Osteocyte (in vitro differentiated cells): ENCODE results near the gene TSHR. TPM values are rescaled to one million over a fixed set of nuclear protein-coding genes. Genes with fewer than 3 reads are reported as not detected.

Experiments used
- DNase-seq: peaks from one replicate; pipeline ENCODE4 v3.0.0; 2021; ENCODE audit warnings: mixed read lengths; ENCODE audit not compliant: unreplicated experiment; ENCODE audit errors: extremely low spot score
- H3K27ac Mint-ChIP-seq: one replicate; pipeline ENCODE4 v1.8.0; 2021; ENCODE audit warnings: mild to moderate bottlenecking, mixed read lengths; ENCODE audit not compliant: unreplicated experiment
- H3K27me3 Mint-ChIP-seq: one replicate; pipeline ENCODE4 v1.8.0; 2021; ENCODE audit warnings: mixed read lengths; ENCODE audit not compliant: unreplicated experiment
- H3K36me3 Mint-ChIP-seq: one replicate; pipeline ENCODE4 v1.8.0; 2021; ENCODE audit warnings: mixed read lengths; ENCODE audit not compliant: unreplicated experiment
- H3K4me1 Mint-ChIP-seq: one replicate; pipeline ENCODE4 v1.8.0; 2021; ENCODE audit warnings: mixed read lengths; ENCODE audit not compliant: unreplicated experiment
- H3K4me3 Mint-ChIP-seq: one replicate; pipeline ENCODE4 v1.8.0; 2021; ENCODE audit warnings: mild to moderate bottlenecking, moderate library complexity, mixed read lengths; ENCODE audit not compliant: unreplicated experiment
- H3K9me3 Mint-ChIP-seq: one replicate; pipeline ENCODE4 v1.8.0; 2021; ENCODE audit warnings: mixed read lengths; ENCODE audit not compliant: unreplicated experiment
- CTCF ChIP-seq: fragments of 200-600 bp; sonication (generic); IDR thresholded peaks from 2 replicates; pipeline ENCODE4 v1.5.0; 2021; ENCODE audit warnings: antibody characterized with exemption, mild to moderate bottlenecking, moderate library complexity
- total RNA-seq: library from RNA; stranded (reverse); gene quantifications from 2 replicates; pipeline ENCODE4 v1.2.1, GENCODE V29; 2021

Gene TSHR
- total RNA-seq, 1 donor from 2014 or later = not detected

GRCh38 chr14:80957613-80958012, 2.2 kb downstream of the TSHR start:
- no peak for DNase-seq
- Mint-ChIP-seq H3K36me3 (no peaks in the 10 kb centered on the region), H3K4me1 (peaks cover 8% of the 10 kb centered on the region), H3K27ac (no peak overlapping the region), H3K9me3 (no peaks in the 10 kb centered on the region), H3K4me3 (no peak overlapping the region), H3K27me3 (peaks cover 55% of the 10 kb centered on the region)
- TF ChIP-seq CTCF = no peak

- DNase-seq = no peak
- TF ChIP-seq CTCF = no peak
- H3K9me3 Mint-ChIP-seq = no peaks in the 10 kb centered on the region
- H3K27me3 Mint-ChIP-seq = peaks cover 59% of the 10 kb centered on the region
- no peak overlapping the region for H3K4me3 Mint-ChIP-seq
- H3K27ac Mint-ChIP-seq = no peak overlapping the region
- no peaks in the 10 kb centered on the region for H3K36me3 Mint-ChIP-seq
- peaks cover 8% of the 10 kb centered on the region for H3K4me1 Mint-ChIP-seq
Measured at GRCh38 chr14:80958226-80958625, 2.8 kb downstream of the TSHR start.

- H3K27me3 Mint-ChIP-seq = peaks cover 60% of the 10 kb centered on the region
Measured at GRCh38 chr14:80958939-80959338, 3.5 kb downstream of the TSHR start.

GRCh38 chr14:80959496-80959895, 4.1 kb downstream of the TSHR start:
- H3K4me1 Mint-ChIP-seq = peaks cover 6% of the 10 kb centered on the region
- DNase-seq = no peak
- H3K27me3 Mint-ChIP-seq = peaks cover 62% of the 10 kb centered on the region
- no peak for TF ChIP-seq CTCF
- no peaks in the 10 kb centered on the region for H3K9me3 Mint-ChIP-seq
- no peaks in the 10 kb centered on the region for H3K36me3 Mint-ChIP-seq
- no peak overlapping the region for H3K4me3 Mint-ChIP-seq
- H3K27ac Mint-ChIP-seq = no peak overlapping the region

More at GRCh38 chr14:80958939-80959338, 3.5 kb downstream of the TSHR start:
- no peak for DNase-seq
- Mint-ChIP-seq H3K36me3 (no peaks in the 10 kb centered on the region), H3K9me3 (no peaks in the 10 kb centered on the region), H3K27ac (no peak overlapping the region), H3K4me1 (peaks cover 8% of the 10 kb centered on the region), H3K4me3 (no peak overlapping the region)
- no peak for TF ChIP-seq CTCF

GRCh38 chr14:80965037-80965436, 9.6 kb downstream of the TSHR start:
- Mint-ChIP-seq H3K4me3 (no peak overlapping the region), H3K9me3 (no peaks in the 10 kb centered on the region), H3K36me3 (no peaks in the 10 kb centered on the region), H3K27ac (no peak overlapping the region), H3K27me3 (peaks cover 53% of the 10 kb centered on the region), H3K4me1 (no peaks in the 10 kb centered on the region)
- no peak for TF ChIP-seq CTCF
- DNase-seq = no peak
